ENCODE results near the gene TIAL1.

DNA sequence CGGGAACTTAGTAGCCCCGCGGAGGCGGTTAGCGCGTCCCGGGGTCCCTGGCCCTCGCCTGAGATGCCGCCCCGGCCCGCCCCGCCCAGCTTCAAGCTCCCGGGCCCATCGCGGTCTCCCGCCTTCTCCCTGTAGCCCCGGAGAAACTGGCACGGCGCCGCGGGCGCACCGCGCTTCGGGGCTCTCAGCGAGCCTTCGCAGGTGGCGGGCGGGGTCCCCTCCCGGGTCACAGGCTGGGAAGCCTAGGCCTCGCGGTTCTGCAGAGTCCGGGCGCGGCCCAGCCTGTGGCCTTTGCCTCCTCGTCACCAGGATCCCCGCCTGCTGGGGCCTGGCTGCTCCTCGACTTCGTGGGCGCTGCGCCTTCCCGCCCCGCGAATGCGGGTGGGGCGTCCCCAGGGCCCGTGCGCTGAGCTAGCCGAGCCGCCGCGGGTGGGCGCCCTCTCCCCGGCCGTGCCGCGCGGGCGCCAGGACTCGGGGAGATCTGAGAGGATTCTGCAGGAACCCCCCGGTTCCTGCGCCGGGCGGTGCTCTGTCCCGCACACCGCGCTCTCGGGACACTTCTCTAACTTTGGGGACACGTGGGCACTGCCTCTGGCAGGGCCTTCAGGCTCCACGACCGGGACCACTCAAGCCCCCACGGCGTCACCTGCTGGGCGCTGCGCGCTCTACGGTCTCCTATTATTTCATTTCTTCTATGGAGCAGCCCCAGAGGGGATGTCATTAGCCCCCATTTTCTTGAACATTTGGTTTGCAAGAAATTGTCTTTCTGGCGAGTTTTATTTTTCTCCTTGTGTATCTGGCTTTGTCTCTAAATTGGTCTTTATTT lies 53.6 kb downstream of the TIAL1 start:
- TF ChIP-seq, protein P1, sequence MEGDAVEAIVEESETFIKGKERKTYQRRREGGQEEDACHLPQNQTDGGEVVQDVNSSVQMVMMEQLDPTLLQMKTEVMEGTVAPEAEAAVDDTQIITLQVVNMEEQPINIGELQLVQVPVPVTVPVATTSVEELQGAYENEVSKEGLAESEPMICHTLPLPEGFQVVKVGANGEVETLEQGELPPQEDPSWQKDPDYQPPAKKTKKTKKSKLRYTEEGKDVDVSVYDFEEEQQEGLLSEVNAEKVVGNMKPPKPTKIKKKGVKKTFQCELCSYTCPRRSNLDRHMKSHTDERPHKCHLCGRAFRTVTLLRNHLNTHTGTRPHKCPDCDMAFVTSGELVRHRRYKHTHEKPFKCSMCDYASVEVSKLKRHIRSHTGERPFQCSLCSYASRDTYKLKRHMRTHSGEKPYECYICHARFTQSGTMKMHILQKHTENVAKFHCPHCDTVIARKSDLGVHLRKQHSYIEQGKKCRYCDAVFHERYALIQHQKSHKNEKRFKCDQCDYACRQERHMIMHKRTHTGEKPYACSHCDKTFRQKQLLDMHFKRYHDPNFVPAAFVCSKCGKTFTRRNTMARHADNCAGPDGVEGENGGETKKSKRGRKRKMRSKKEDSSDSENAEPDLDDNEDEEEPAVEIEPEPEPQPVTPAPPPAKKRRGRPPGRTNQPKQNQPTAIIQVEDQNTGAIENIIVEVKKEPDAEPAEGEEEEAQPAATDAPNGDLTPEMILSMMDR (IDR thresholded peaks at IDR 0.05 in 8 of 11, conservative IDR thresholded peaks at IDR 0.05 in 3 of 11), result peak in 8 of 11 experiments; percentile 15 to 55 (median 52)
- TF ChIP-seq POLR2AphosphoS5 (IDR thresholded peaks at IDR 0.05) (peak in 2 of 3 donors; percentile 22 to 26), POLR2A (IDR thresholded peaks at IDR 0.05) (no peak)
